HL-60 (cell line): ENCODE results near the gene GALNT3.
A peak's percentile ranks its signal among the peaks of the same experiment; 100 is the strongest.

ENCODE experiments used
- POLR2AphosphoS5 ChIP-seq: IDR thresholded peaks from 2 replicates; pipeline ENCODE4 v1.6.1; 2012; ENCODE audit warnings: low read depth
- TF ChIP-seq, protein P1 (sequence below): IDR thresholded peaks from one replicate; pipeline ENCODE4 v1.5.1; 2011; ENCODE audit warnings: low read length, control low read depth, inconsistent platforms; ENCODE audit not compliant: insufficient read depth

DNA sequence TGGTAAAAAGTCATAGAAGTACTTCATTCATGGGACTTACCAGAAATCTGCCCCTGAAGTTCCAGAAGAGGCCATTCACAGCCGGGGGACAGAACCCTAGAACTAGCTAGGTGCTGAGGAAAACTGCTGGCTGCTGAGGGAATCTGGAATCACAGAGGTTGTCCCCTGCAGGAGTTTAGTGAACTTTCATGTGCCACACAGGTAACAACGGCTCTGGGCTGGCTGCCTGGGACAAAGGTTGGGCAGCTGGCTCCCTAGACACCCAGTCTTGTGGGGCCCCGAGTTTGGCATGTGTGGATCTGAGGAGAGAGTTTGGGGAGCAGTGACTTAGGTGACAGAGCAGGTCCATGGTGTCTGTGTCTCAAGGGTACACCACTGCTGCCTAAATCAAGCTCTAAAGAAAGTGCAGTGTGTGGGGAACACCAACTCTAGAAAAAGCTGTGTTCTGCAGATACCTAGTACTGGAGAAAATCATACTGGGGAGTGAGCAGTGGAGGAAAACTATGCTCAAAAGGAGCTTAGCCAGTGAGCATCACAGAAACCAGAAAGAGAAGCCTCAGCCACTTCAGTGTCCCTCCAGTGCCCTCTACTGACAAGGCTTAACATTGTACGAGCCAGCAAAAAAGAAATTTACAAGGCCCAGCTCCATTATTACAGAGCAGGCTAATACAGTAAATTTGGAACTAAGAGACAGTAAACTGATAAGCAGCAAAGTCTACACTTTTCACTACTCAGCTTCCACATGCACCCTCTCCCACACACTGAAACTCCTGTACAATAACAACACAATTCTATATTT lies 15.2 kb downstream of the GALNT3 start:
- TF ChIP-seq, protein P1, sequence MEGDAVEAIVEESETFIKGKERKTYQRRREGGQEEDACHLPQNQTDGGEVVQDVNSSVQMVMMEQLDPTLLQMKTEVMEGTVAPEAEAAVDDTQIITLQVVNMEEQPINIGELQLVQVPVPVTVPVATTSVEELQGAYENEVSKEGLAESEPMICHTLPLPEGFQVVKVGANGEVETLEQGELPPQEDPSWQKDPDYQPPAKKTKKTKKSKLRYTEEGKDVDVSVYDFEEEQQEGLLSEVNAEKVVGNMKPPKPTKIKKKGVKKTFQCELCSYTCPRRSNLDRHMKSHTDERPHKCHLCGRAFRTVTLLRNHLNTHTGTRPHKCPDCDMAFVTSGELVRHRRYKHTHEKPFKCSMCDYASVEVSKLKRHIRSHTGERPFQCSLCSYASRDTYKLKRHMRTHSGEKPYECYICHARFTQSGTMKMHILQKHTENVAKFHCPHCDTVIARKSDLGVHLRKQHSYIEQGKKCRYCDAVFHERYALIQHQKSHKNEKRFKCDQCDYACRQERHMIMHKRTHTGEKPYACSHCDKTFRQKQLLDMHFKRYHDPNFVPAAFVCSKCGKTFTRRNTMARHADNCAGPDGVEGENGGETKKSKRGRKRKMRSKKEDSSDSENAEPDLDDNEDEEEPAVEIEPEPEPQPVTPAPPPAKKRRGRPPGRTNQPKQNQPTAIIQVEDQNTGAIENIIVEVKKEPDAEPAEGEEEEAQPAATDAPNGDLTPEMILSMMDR: peak; percentile 19
- TF ChIP-seq POLR2AphosphoS5: no peak
